Measurements from ENCODE around the gene PAF1. TPM values are rescaled to one million over a fixed set of nuclear protein-coding genes. Genes with fewer than 3 reads are reported as not detected.

PAF1 gene
- total RNA-seq, 1 experiment from 2014 or later: 59.0 TPM

DNA sequence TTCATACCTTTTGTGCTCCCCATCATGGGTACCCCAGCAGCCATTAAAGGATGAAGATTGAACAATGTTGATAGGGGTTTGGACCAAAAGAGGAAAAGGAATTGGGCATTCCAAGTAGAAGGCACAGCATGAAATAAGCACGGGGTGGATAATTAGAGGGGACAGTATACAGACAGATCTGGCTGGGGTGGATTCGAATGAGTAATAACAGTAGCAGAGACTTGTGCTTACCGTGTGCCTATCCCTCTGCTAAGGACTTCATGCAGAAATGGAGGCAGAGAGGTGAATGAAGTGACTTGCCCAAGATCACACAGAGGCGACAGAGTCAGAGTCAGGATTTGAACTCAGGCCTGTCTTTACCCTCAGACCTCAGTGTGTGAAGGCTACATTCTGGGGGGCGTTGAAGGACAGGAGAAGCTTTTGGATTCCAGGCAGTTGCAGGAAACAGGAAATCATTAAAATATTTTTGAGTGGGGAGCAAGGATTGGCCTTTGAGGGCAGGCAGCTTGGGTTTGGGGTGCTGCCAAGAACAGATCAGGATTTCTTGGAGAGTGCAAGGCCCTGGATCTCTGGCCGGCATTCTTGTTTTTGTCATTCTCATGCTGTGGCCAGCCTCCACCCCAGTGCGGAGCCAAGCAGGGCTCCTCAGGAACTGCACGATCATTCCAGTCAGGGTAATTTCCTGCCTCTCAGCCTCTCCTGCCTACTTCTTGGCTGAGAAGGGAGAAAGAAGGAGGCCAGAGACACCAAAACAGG is 18.7 kb downstream of the PAF1 start:
- H3K27me3 Mint-ChIP-seq (ENCODE audit: insufficient read depth, unreplicated experiment): no peaks in the 10 kb centered on the region
- intact Hi-C loops (cut with micrococcal nuclease; ENCODE audit: unreplicated experiment): no loop called here
- H3K4me1 ChIP-seq: no peaks in the 10 kb centered on the region
- no peaks in the 10 kb centered on the region for H3K27me3 ChIP-seq (replicated peaks; ENCODE audit: control insufficient read depth, insufficient read depth, low read length)
- H3K36me3 Mint-ChIP-seq (ENCODE audit: insufficient read depth, unreplicated experiment): peaks cover 50% of the 10 kb centered on the region
- BruUV-seq (replicated peaks): no TSS peak
- no peak for DNase-seq
- no peak overlapping the region for H3K27ac Mint-ChIP-seq (ENCODE audit: unreplicated experiment)
- H3K4me3 Mint-ChIP-seq (ENCODE audit: unreplicated experiment): no peak overlapping the region
- no peaks in the 10 kb centered on the region for H3K9me3 ChIP-seq
- no peak overlapping the region for H3K4me3 ChIP-seq (ENCODE audit: low read depth, low read length)
- ChIA-PET POLR2A (no interaction called here), CTCF (no interaction called here)
- no peaks in the 10 kb centered on the region for H3K9me3 Mint-ChIP-seq (ENCODE audit: unreplicated experiment)
- no peaks in the 10 kb centered on the region for H3K4me1 Mint-ChIP-seq (ENCODE audit: low read depth, unreplicated experiment)
- peaks cover 18% of the 10 kb centered on the region for H3K36me3 ChIP-seq (ENCODE audit: control insufficient read depth, insufficient read depth, low read length)
- TF ChIP-seq, protein P1, sequence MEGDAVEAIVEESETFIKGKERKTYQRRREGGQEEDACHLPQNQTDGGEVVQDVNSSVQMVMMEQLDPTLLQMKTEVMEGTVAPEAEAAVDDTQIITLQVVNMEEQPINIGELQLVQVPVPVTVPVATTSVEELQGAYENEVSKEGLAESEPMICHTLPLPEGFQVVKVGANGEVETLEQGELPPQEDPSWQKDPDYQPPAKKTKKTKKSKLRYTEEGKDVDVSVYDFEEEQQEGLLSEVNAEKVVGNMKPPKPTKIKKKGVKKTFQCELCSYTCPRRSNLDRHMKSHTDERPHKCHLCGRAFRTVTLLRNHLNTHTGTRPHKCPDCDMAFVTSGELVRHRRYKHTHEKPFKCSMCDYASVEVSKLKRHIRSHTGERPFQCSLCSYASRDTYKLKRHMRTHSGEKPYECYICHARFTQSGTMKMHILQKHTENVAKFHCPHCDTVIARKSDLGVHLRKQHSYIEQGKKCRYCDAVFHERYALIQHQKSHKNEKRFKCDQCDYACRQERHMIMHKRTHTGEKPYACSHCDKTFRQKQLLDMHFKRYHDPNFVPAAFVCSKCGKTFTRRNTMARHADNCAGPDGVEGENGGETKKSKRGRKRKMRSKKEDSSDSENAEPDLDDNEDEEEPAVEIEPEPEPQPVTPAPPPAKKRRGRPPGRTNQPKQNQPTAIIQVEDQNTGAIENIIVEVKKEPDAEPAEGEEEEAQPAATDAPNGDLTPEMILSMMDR (IDR thresholded peaks at IDR 0.05; ENCODE audit: insufficient read depth in 1 of 2, low read depth in 1 of 2, low read length in 1 of 2, severe bottlenecking in 1 of 2, unreplicated experiment in 1 of 2): no peak

DNA sequence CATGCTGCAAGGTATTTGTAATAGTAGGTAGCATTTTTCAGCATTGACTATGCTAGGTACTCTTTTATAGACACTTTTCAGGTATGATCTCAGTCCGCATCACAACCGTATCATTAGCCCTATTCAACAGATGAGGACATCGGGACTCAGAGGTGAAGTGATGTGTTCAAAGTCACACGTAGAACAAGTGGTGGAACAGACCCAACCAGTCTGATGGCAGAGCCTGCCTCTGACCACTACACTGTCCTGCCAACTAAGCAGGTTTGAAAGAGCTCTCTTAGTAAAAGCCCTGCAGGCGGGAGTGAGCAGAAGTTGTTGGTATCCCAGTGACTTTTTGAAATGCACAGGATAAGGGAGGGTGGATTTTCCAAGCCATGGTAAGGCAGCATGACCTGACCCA is 20.2 kb downstream of the PAF1 start:
- ChIA-PET POLR2A (interaction anchor here (0.7 kb wide), 1 partner anchor 15 kb away, joined by 5 read pairs; no protein-coding TSS in a partner anchor), CTCF (no interaction called here)
- Mint-ChIP-seq H3K27ac (ENCODE audit: unreplicated experiment) (no peak overlapping the region), H3K4me3 (ENCODE audit: unreplicated experiment) (no peak overlapping the region), H3K36me3 (ENCODE audit: insufficient read depth, unreplicated experiment) (peaks cover 48% of the 10 kb centered on the region), H3K27me3 (ENCODE audit: insufficient read depth, unreplicated experiment) (no peaks in the 10 kb centered on the region), H3K4me1 (ENCODE audit: low read depth, unreplicated experiment) (no peaks in the 10 kb centered on the region), H3K9me3 (ENCODE audit: unreplicated experiment) (no peaks in the 10 kb centered on the region)
- no peaks in the 10 kb centered on the region for H3K27me3 ChIP-seq (replicated peaks; ENCODE audit: control insufficient read depth, insufficient read depth, low read length)
- no peaks in the 10 kb centered on the region for H3K9me3 ChIP-seq
- H3K4me1 ChIP-seq: no peaks in the 10 kb centered on the region
- H3K4me3 ChIP-seq (ENCODE audit: low read depth, low read length): no peak overlapping the region
- TF ChIP-seq, protein P1 (IDR thresholded peaks at IDR 0.05; ENCODE audit: insufficient read depth in 1 of 2, low read depth in 1 of 2, low read length in 1 of 2, severe bottlenecking in 1 of 2, unreplicated experiment in 1 of 2): no peak
- intact Hi-C loops (cut with micrococcal nuclease; ENCODE audit: unreplicated experiment): no loop called here
- no TSS peak for BruUV-seq (replicated peaks)
- H3K36me3 ChIP-seq (ENCODE audit: control insufficient read depth, insufficient read depth, low read length): peaks cover 17% of the 10 kb centered on the region
- no peak for DNase-seq

DNA sequence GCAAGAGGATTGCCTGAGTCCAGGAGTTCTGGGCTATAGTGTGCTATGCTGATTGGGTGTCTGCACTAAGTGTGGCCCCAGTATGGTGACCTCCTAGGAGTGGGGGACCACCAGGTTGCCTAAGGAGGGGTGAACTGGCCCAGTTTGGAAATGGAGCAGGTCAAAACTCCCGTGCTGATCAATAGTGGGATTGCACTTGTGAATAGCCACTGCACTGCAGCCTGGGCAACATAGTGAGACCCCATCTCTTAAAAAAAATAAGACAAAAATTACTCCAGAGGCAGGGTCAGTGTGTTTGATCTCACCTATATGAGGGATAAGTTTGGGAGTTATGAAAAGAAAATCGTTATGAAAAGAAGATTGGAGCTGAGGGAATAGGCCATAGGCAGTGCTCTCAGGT is 21.7 kb downstream of the PAF1 start:
- Mint-ChIP-seq H3K4me1 (ENCODE audit: low read depth, unreplicated experiment) (no peaks in the 10 kb centered on the region), H3K9me3 (ENCODE audit: unreplicated experiment) (no peaks in the 10 kb centered on the region), H3K27me3 (ENCODE audit: insufficient read depth, unreplicated experiment) (no peaks in the 10 kb centered on the region), H3K27ac (ENCODE audit: unreplicated experiment) (no peak overlapping the region), H3K36me3 (ENCODE audit: insufficient read depth, unreplicated experiment) (peaks cover 57% of the 10 kb centered on the region), H3K4me3 (ENCODE audit: unreplicated experiment) (no peak overlapping the region)
- intact Hi-C loops (cut with micrococcal nuclease; ENCODE audit: unreplicated experiment): no loop called here
- Histone ChIP-seq H3K27me3 (replicated peaks; ENCODE audit: control insufficient read depth, insufficient read depth, low read length) (no peaks in the 10 kb centered on the region), H3K4me1 (no peaks in the 10 kb centered on the region), H3K36me3 (ENCODE audit: control insufficient read depth, insufficient read depth, low read length) (peaks cover 19% of the 10 kb centered on the region), H3K9me3 (no peaks in the 10 kb centered on the region), H3K4me3 (ENCODE audit: low read depth, low read length) (no peak overlapping the region)
- DNase-seq: no peak
- no TSS peak for BruUV-seq (replicated peaks)
- TF ChIP-seq, protein P1 (IDR thresholded peaks at IDR 0.05; ENCODE audit: insufficient read depth in 1 of 2, low read depth in 1 of 2, low read length in 1 of 2, severe bottlenecking in 1 of 2, unreplicated experiment in 1 of 2): no peak
- ChIA-PET POLR2A (no interaction called here), CTCF (no interaction called here)
